ENCODE results near the gene NRROS.

The NRROS gene

DNA sequence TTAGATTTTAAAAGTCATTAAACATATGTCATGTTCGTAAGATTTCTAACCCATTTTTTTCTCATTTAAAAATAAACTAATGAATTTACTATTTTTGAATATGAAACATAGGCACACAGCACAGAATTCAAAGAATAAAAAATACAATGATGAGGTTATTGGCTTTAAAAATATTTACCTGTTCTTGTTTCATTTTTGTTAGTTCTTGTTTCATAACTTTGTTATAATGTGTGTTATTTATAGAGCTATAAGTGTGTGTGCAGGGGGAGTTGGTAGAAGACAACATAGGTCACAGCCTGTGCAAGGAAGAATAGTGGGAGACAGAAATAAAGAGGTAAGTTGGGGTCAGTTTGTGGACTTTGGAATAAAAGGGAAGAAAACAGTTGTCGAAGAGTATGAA lies 30.8 kb upstream of the NRROS start:
- ATAC-seq, result no peak
- TF ChIP-seq PPARA (CRISPR knock-in tag; IDR thresholded peaks at IDR 0.05; ENCODE audit: borderline replicate concordance) (no peak), RARB (CRISPR knock-in tag; IDR thresholded peaks at IDR 0.05) (no peak)

DNA sequence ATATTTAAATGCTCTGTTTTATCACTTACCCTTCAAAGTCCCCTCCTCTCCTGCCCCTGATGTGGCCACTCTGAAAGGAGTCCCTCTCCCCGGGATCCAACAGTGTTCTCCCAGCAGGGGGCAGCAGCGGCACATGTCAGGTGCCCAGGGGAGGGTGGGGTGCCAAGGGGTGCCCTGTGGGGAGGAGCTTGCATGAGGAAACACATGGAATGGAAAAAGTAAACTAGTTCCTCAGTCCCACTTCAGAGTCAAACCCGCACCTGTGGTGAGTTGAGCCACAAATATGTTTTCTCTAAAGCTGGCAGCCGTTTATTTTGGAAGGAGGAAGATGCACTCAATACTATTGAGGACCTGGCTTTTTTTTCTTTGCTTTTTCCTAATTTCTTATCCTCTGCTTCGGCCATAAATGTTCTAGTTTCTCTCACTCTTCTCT lies 30.1 kb upstream of the NRROS start:
- TF ChIP-seq, protein P1, sequence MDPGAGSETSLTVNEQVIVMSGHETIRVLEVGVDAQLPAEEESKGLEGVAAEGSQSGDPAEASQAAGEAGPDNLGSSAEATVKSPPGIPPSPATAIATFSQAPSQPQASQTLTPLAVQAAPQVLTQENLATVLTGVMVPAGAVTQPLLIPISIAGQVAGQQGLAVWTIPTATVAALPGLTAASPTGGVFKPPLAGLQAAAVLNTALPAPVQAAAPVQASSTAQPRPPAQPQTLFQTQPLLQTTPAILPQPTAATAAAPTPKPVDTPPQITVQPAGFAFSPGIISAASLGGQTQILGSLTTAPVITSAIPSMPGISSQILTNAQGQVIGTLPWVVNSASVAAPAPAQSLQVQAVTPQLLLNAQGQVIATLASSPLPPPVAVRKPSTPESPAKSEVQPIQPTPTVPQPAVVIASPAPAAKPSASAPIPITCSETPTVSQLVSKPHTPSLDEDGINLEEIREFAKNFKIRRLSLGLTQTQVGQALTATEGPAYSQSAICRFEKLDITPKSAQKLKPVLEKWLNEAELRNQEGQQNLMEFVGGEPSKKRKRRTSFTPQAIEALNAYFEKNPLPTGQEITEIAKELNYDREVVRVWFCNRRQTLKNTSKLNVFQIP (CRISPR knock-in tag; IDR thresholded peaks at IDR 0.05; ENCODE audit: borderline replicate concordance, low read depth), result no peak
- TF ChIP-seq ZC3H10 (CRISPR knock-in tag; IDR thresholded peaks at IDR 0.05), result no peak
- no peak for TF ChIP-seq CSDC2 (CRISPR knock-in tag; IDR thresholded peaks at IDR 0.05)
- TF ChIP-seq, protein P2, sequence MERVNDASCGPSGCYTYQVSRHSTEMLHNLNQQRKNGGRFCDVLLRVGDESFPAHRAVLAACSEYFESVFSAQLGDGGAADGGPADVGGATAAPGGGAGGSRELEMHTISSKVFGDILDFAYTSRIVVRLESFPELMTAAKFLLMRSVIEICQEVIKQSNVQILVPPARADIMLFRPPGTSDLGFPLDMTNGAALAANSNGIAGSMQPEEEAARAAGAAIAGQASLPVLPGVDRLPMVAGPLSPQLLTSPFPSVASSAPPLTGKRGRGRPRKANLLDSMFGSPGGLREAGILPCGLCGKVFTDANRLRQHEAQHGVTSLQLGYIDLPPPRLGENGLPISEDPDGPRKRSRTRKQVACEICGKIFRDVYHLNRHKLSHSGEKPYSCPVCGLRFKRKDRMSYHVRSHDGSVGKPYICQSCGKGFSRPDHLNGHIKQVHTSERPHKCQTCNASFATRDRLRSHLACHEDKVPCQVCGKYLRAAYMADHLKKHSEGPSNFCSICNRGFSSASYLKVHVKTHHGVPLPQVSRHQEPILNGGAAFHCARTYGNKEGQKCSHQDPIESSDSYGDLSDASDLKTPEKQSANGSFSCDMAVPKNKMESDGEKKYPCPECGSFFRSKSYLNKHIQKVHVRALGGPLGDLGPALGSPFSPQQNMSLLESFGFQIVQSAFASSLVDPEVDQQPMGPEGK (CRISPR knock-in tag; IDR thresholded peaks at IDR 0.05; ENCODE audit: borderline replicate concordance), result no peak
- TF ChIP-seq ZFP30 (CRISPR knock-in tag; IDR thresholded peaks at IDR 0.05), result no peak
- TF ChIP-seq PPARA (CRISPR knock-in tag; IDR thresholded peaks at IDR 0.05; ENCODE audit: borderline replicate concordance), result no peak
- no peak for TF ChIP-seq ZNF565 (CRISPR knock-in tag; conservative IDR thresholded peaks at IDR 0.05; ENCODE audit: low read depth)
- TF ChIP-seq TCF4 (CRISPR knock-in tag; IDR thresholded peaks at IDR 0.05; ENCODE audit: borderline replicate concordance), result no peak
- TF ChIP-seq GLIS3 (CRISPR knock-in tag; IDR thresholded peaks at IDR 0.05), result no peak
- no peak for TF ChIP-seq ZNF8 (CRISPR knock-in tag; IDR thresholded peaks at IDR 0.05)
- TF ChIP-seq RARB (CRISPR knock-in tag; IDR thresholded peaks at IDR 0.05), result no peak
- TF ChIP-seq ESRRG (CRISPR knock-in tag; IDR thresholded peaks at IDR 0.05), result no peak
- TF ChIP-seq OSR1 (CRISPR knock-in tag; IDR thresholded peaks at IDR 0.05), result no peak
- peak; percentile 98 for ATAC-seq

DNA sequence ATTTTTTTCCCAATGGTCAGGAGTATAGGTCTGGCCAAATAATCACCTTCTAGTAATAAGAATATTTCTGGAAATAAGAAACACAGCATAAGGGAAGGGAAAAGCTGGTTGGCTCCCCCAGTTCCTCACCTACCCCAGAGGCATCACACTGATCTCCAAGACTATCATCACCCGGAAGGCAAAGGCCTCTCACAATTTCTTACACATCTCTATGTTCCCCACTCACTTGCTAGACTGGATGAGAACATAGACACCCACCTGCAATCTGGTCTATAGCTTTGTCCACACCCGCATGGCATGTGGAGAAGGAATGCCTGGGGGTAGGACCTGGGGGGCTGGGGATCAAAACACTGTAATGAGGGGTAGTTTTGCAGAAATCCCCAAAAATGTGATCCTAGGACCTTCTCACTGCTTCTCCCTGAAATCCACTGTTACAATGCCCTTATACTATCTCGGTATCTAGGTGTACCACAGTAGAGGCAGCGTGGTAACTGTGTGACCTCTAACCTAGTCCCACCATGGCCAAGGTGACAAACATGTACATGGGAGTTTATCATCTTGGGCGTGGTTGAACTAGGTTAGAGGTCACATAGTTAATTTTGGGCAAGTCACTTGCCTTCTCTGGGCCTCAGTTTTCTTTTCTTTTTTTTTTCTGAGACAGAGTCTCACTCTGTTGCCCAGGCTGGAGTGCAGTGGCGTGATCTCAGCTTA lies 29.5 kb upstream of the NRROS start:
- no peak for TF ChIP-seq ESRRG (CRISPR knock-in tag; IDR thresholded peaks at IDR 0.05)
- TF ChIP-seq, protein P1 (CRISPR knock-in tag; IDR thresholded peaks at IDR 0.05; ENCODE audit: borderline replicate concordance, low read depth), result no peak
- TF ChIP-seq TCF4 (CRISPR knock-in tag; IDR thresholded peaks at IDR 0.05; ENCODE audit: borderline replicate concordance), result no peak
- TF ChIP-seq, protein P3, sequence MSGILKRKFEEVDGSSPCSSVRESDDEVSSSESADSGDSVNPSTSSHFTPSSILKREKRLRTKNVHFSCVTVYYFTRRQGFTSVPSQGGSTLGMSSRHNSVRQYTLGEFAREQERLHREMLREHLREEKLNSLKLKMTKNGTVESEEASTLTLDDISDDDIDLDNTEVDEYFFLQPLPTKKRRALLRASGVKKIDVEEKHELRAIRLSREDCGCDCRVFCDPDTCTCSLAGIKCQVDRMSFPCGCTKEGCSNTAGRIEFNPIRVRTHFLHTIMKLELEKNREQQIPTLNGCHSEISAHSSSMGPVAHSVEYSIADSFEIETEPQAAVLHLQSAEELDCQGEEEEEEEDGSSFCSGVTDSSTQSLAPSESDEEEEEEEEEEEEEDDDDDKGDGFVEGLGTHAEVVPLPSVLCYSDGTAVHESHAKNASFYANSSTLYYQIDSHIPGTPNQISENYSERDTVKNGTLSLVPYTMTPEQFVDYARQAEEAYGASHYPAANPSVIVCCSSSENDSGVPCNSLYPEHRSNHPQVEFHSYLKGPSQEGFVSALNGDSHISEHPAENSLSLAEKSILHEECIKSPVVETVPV (CRISPR knock-in tag; IDR thresholded peaks at IDR 0.05), result no peak
- TF ChIP-seq ZC3H10 (CRISPR knock-in tag; IDR thresholded peaks at IDR 0.05), result no peak
- TF ChIP-seq ZNF70 (CRISPR knock-in tag; IDR thresholded peaks at IDR 0.05), result no peak
- no peak for TF ChIP-seq TOX (CRISPR knock-in tag; IDR thresholded peaks at IDR 0.05; ENCODE audit: borderline replicate concordance)
- no peak for ATAC-seq

DNA sequence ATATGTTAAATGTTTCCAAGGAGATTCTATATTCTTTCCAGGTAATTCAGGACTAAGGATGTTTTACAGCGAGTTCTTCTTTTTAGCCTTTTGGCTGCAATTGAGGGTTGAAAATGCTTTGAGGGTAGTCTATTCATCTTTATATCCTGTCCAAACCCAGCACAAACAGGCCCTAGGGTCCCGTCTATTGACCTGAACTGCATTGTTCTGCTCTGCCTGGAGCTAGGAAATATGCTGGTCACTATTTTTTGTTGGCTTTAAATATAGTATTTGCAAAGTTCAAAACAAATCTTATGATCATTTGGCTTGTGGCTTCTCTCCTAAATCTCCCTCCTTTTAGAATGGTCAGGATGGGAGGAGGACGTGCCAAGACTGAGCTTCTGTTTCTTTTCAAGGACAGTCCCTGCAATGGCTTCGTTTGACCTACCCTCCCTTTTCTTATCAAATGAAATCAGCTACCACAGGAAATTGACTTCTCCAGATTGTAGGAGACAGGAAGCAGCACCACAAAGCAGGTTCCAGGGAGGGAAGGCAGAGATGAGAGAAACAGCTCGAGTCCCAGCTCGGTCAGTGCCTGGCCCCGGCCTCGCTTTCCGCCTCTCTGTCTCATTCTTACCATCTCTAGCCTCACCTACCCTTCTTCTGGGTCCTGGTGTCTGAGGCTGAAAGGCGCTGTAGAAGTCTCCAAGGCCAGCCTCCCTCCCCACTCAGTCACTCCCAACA lies 27.6 kb upstream of the NRROS start:
- peak; percentile 23 for ATAC-seq
- TF ChIP-seq CSDC2 (CRISPR knock-in tag; IDR thresholded peaks at IDR 0.05) (no peak), ESRRG (CRISPR knock-in tag; IDR thresholded peaks at IDR 0.05) (no peak), SNAI2 (CRISPR knock-in tag; IDR thresholded peaks at IDR 0.05) (no peak), TOX (CRISPR knock-in tag; IDR thresholded peaks at IDR 0.05; ENCODE audit: borderline replicate concordance) (no peak), RARB (CRISPR knock-in tag; IDR thresholded peaks at IDR 0.05) (no peak), PPARA (CRISPR knock-in tag; IDR thresholded peaks at IDR 0.05; ENCODE audit: borderline replicate concordance) (no peak), ZNF70 (CRISPR knock-in tag; IDR thresholded peaks at IDR 0.05) (no peak), OSR1 (CRISPR knock-in tag; IDR thresholded peaks at IDR 0.05) (no peak), ZNF565 (CRISPR knock-in tag; conservative IDR thresholded peaks at IDR 0.05; ENCODE audit: low read depth) (no peak), GLIS3 (CRISPR knock-in tag; IDR thresholded peaks at IDR 0.05) (no peak), BACH2 (CRISPR knock-in tag; IDR thresholded peaks at IDR 0.05; ENCODE audit: borderline replicate concordance) (no peak), ZFP3 (CRISPR knock-in tag; IDR thresholded peaks at IDR 0.05) (no peak)
- TF ChIP-seq, protein P3 (CRISPR knock-in tag; IDR thresholded peaks at IDR 0.05), result no peak
- TF ChIP-seq, protein P4, sequence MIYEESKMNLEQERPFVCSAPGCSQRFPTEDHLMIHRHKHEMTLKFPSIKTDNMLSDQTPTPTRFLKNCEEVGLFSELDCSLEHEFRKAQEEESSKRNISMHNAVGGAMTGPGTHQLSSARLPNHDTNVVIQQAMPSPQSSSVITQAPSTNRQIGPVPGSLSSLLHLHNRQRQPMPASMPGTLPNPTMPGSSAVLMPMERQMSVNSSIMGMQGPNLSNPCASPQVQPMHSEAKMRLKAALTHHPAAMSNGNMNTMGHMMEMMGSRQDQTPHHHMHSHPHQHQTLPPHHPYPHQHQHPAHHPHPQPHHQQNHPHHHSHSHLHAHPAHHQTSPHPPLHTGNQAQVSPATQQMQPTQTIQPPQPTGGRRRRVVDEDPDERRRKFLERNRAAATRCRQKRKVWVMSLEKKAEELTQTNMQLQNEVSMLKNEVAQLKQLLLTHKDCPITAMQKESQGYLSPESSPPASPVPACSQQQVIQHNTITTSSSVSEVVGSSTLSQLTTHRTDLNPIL (CRISPR knock-in tag; IDR thresholded peaks at IDR 0.05; ENCODE audit: low read depth), result no peak
- TF ChIP-seq, protein P5, sequence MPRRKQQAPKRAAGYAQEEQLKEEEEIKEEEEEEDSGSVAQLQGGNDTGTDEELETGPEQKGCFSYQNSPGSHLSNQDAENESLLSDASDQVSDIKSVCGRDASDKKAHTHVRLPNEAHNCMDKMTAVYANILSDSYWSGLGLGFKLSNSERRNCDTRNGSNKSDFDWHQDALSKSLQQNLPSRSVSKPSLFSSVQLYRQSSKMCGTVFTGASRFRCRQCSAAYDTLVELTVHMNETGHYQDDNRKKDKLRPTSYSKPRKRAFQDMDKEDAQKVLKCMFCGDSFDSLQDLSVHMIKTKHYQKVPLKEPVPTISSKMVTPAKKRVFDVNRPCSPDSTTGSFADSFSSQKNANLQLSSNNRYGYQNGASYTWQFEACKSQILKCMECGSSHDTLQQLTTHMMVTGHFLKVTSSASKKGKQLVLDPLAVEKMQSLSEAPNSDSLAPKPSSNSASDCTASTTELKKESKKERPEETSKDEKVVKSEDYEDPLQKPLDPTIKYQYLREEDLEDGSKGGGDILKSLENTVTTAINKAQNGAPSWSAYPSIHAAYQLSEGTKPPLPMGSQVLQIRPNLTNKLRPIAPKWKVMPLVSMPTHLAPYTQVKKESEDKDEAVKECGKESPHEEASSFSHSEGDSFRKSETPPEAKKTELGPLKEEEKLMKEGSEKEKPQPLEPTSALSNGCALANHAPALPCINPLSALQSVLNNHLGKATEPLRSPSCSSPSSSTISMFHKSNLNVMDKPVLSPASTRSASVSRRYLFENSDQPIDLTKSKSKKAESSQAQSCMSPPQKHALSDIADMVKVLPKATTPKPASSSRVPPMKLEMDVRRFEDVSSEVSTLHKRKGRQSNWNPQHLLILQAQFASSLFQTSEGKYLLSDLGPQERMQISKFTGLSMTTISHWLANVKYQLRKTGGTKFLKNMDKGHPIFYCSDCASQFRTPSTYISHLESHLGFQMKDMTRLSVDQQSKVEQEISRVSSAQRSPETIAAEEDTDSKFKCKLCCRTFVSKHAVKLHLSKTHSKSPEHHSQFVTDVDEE (CRISPR knock-in tag; IDR thresholded peaks at IDR 0.05), result no peak

Measured in SK-N-SH treated with all-trans-retinoic acid at 6 μM for 48 hours (cell line).